Measurements from ENCODE around the gene F2RL1.
"Not testable (repeated sequence)": the region's sequence is repeated elsewhere in the genome, so short reads cannot be mapped to it uniquely, and the experiment has no call there.

F2RL1 gene

GRCh38 chr5:76789275-76789674, 29.6 kb upstream of the F2RL1 start:
- H3K4me1 ChIP-seq (ENCODE audit: control insufficient read depth, insufficient read depth, low read length, poor library complexity, severe bottlenecking); H3K36me3 ChIP-seq (ENCODE audit: control insufficient read depth, insufficient read depth, low read length); H3K27me3 ChIP-seq (replicated peaks; ENCODE audit: control insufficient read depth, insufficient read depth, low read length, poor library complexity, severe bottlenecking); H3K27ac ChIP-seq (ENCODE audit: insufficient read depth, low read length, poor library complexity, severe bottlenecking); H3K4me3 ChIP-seq (ENCODE audit: insufficient read depth, low read depth, low read length, poor library complexity, severe bottlenecking); H3K9me3 ChIP-seq (ENCODE audit: control insufficient read depth, low read length); DNase-seq: not testable (repeated sequence)

- no peaks in the 10 kb centered on the region for H3K9me3 ChIP-seq (ENCODE audit: control insufficient read depth, low read length)
- H3K27ac ChIP-seq (ENCODE audit: insufficient read depth, low read length, poor library complexity, severe bottlenecking), result no peak overlapping the region
- no peaks in the 10 kb centered on the region for H3K36me3 ChIP-seq (ENCODE audit: control insufficient read depth, insufficient read depth, low read length)
- no peaks in the 10 kb centered on the region for H3K27me3 ChIP-seq (replicated peaks; ENCODE audit: control insufficient read depth, insufficient read depth, low read length, poor library complexity, severe bottlenecking)
- DNase-seq, result no peak
- peaks cover 8% of the 10 kb centered on the region for H3K4me1 ChIP-seq (ENCODE audit: control insufficient read depth, insufficient read depth, low read length, poor library complexity, severe bottlenecking)
- no peak overlapping the region for H3K4me3 ChIP-seq (ENCODE audit: insufficient read depth, low read depth, low read length, poor library complexity, severe bottlenecking)
Observed at GRCh38 chr5:76789991-76790581, 28.7 kb upstream of the F2RL1 start.

GRCh38 chr5:76790632-76791290, 28.1 kb upstream of the F2RL1 start:
- no peak for DNase-seq
- H3K36me3 ChIP-seq (ENCODE audit: control insufficient read depth, insufficient read depth, low read length), result no peaks in the 10 kb centered on the region

GRCh38 chr5:76791461-76791860, 27.4 kb upstream of the F2RL1 start:
- H3K27me3 ChIP-seq (replicated peaks; ENCODE audit: control insufficient read depth, insufficient read depth, low read length, poor library complexity, severe bottlenecking), result no peaks in the 10 kb centered on the region
- H3K36me3 ChIP-seq (ENCODE audit: control insufficient read depth, insufficient read depth, low read length), result no peaks in the 10 kb centered on the region
- no peak for DNase-seq
- no peaks in the 10 kb centered on the region for H3K9me3 ChIP-seq (ENCODE audit: control insufficient read depth, low read length)
- H3K4me3 ChIP-seq (ENCODE audit: insufficient read depth, low read depth, low read length, poor library complexity, severe bottlenecking), result no peak overlapping the region
- H3K4me1 ChIP-seq (ENCODE audit: control insufficient read depth, insufficient read depth, low read length, poor library complexity, severe bottlenecking), result peaks cover 8% of the 10 kb centered on the region
- H3K27ac ChIP-seq (ENCODE audit: insufficient read depth, low read length, poor library complexity, severe bottlenecking), result no peak overlapping the region

More at GRCh38 chr5:76790632-76791290, 28.1 kb upstream of the F2RL1 start:
- H3K27me3 ChIP-seq (replicated peaks; ENCODE audit: control insufficient read depth, insufficient read depth, low read length, poor library complexity, severe bottlenecking), result no peaks in the 10 kb centered on the region
- no peak overlapping the region for H3K27ac ChIP-seq (ENCODE audit: insufficient read depth, low read length, poor library complexity, severe bottlenecking)
- H3K9me3 ChIP-seq (ENCODE audit: control insufficient read depth, low read length), result no peaks in the 10 kb centered on the region
- H3K4me3 ChIP-seq (ENCODE audit: insufficient read depth, low read depth, low read length, poor library complexity, severe bottlenecking), result no peak overlapping the region
- H3K4me1 ChIP-seq (ENCODE audit: control insufficient read depth, insufficient read depth, low read length, poor library complexity, severe bottlenecking), result peaks cover 8% of the 10 kb centered on the region

- H3K4me3 ChIP-seq (ENCODE audit: insufficient read depth, low read depth, low read length, poor library complexity, severe bottlenecking), result no peak overlapping the region
- H3K9me3 ChIP-seq (ENCODE audit: control insufficient read depth, low read length), result no peaks in the 10 kb centered on the region
- peaks cover 8% of the 10 kb centered on the region for H3K4me1 ChIP-seq (ENCODE audit: control insufficient read depth, insufficient read depth, low read length, poor library complexity, severe bottlenecking)
- no peaks in the 10 kb centered on the region for H3K27me3 ChIP-seq (replicated peaks; ENCODE audit: control insufficient read depth, insufficient read depth, low read length, poor library complexity, severe bottlenecking)
- DNase-seq, result no peak
- H3K27ac ChIP-seq (ENCODE audit: insufficient read depth, low read length, poor library complexity, severe bottlenecking), result no peak overlapping the region
- H3K36me3 ChIP-seq (ENCODE audit: control insufficient read depth, insufficient read depth, low read length), result no peaks in the 10 kb centered on the region
Observed at GRCh38 chr5:76794871-76795270, 24.0 kb upstream of the F2RL1 start.

GRCh38 chr5:76799588-76799987, 19.2 kb upstream of the F2RL1 start:
- Histone ChIP-seq H3K27ac (ENCODE audit: insufficient read depth, low read length, poor library complexity, severe bottlenecking) (no peak overlapping the region), H3K4me3 (ENCODE audit: insufficient read depth, low read depth, low read length, poor library complexity, severe bottlenecking) (no peak overlapping the region), H3K4me1 (ENCODE audit: control insufficient read depth, insufficient read depth, low read length, poor library complexity, severe bottlenecking) (no peaks in the 10 kb centered on the region), H3K27me3 (replicated peaks; ENCODE audit: control insufficient read depth, insufficient read depth, low read length, poor library complexity, severe bottlenecking) (no peaks in the 10 kb centered on the region), H3K9me3 (ENCODE audit: control insufficient read depth, low read length) (no peaks in the 10 kb centered on the region), H3K36me3 (ENCODE audit: control insufficient read depth, insufficient read depth, low read length) (no peaks in the 10 kb centered on the region)
- DNase-seq, result no peak

- H3K27ac ChIP-seq (ENCODE audit: insufficient read depth, low read length, poor library complexity, severe bottlenecking), result no peak overlapping the region
- no peaks in the 10 kb centered on the region for H3K9me3 ChIP-seq (ENCODE audit: control insufficient read depth, low read length)
- H3K27me3 ChIP-seq (replicated peaks; ENCODE audit: control insufficient read depth, insufficient read depth, low read length, poor library complexity, severe bottlenecking), result no peaks in the 10 kb centered on the region
- DNase-seq, result no peak
- no peaks in the 10 kb centered on the region for H3K4me1 ChIP-seq (ENCODE audit: control insufficient read depth, insufficient read depth, low read length, poor library complexity, severe bottlenecking)
- H3K36me3 ChIP-seq (ENCODE audit: control insufficient read depth, insufficient read depth, low read length), result no peaks in the 10 kb centered on the region
- no peak overlapping the region for H3K4me3 ChIP-seq (ENCODE audit: insufficient read depth, low read depth, low read length, poor library complexity, severe bottlenecking)
Observed at GRCh38 chr5:76800579-76800978, 18.3 kb upstream of the F2RL1 start.

GRCh38 chr5:76801159-76801802, 17.5 kb upstream of the F2RL1 start:
- Histone ChIP-seq H3K27ac (ENCODE audit: insufficient read depth, low read length, poor library complexity, severe bottlenecking) (no peak overlapping the region), H3K27me3 (replicated peaks; ENCODE audit: control insufficient read depth, insufficient read depth, low read length, poor library complexity, severe bottlenecking) (no peaks in the 10 kb centered on the region)
- DNase-seq, result no peak

GRCh38 chr5:76801803-76802195, 17.0 kb upstream of the F2RL1 start:
- Histone ChIP-seq H3K36me3 (ENCODE audit: control insufficient read depth, insufficient read depth, low read length) (no peaks in the 10 kb centered on the region), H3K4me3 (ENCODE audit: insufficient read depth, low read depth, low read length, poor library complexity, severe bottlenecking) (no peak overlapping the region), H3K27ac (ENCODE audit: insufficient read depth, low read length, poor library complexity, severe bottlenecking) (no peak overlapping the region), H3K27me3 (replicated peaks; ENCODE audit: control insufficient read depth, insufficient read depth, low read length, poor library complexity, severe bottlenecking) (no peaks in the 10 kb centered on the region), H3K9me3 (ENCODE audit: control insufficient read depth, low read length) (no peaks in the 10 kb centered on the region), H3K4me1 (ENCODE audit: control insufficient read depth, insufficient read depth, low read length, poor library complexity, severe bottlenecking) (no peaks in the 10 kb centered on the region)
- DNase-seq, result no peak

More at GRCh38 chr5:76801159-76801802, 17.5 kb upstream of the F2RL1 start:
- Histone ChIP-seq H3K9me3 (ENCODE audit: control insufficient read depth, low read length) (no peaks in the 10 kb centered on the region), H3K4me1 (ENCODE audit: control insufficient read depth, insufficient read depth, low read length, poor library complexity, severe bottlenecking) (no peaks in the 10 kb centered on the region), H3K36me3 (ENCODE audit: control insufficient read depth, insufficient read depth, low read length) (no peaks in the 10 kb centered on the region), H3K4me3 (ENCODE audit: insufficient read depth, low read depth, low read length, poor library complexity, severe bottlenecking) (no peak overlapping the region)

- no peaks in the 10 kb centered on the region for H3K9me3 ChIP-seq (ENCODE audit: control insufficient read depth, low read length)
- no peak for DNase-seq
- H3K36me3 ChIP-seq (ENCODE audit: control insufficient read depth, insufficient read depth, low read length), result no peaks in the 10 kb centered on the region
- H3K4me3 ChIP-seq (ENCODE audit: insufficient read depth, low read depth, low read length, poor library complexity, severe bottlenecking), result no peak overlapping the region
- no peaks in the 10 kb centered on the region for H3K4me1 ChIP-seq (ENCODE audit: control insufficient read depth, insufficient read depth, low read length, poor library complexity, severe bottlenecking)
- no peaks in the 10 kb centered on the region for H3K27me3 ChIP-seq (replicated peaks; ENCODE audit: control insufficient read depth, insufficient read depth, low read length, poor library complexity, severe bottlenecking)
- H3K27ac ChIP-seq (ENCODE audit: insufficient read depth, low read length, poor library complexity, severe bottlenecking), result no peak overlapping the region
Observed at GRCh38 chr5:76804266-76804665, 14.6 kb upstream of the F2RL1 start.

All from effector memory CD4-positive, alpha-beta T cell (primary cell).